ENCODE results near the gene RND3. TPM values are rescaled to one million over a fixed set of nuclear protein-coding genes. Genes with fewer than 3 reads are reported as not detected.

RND3 gene
- total and polyA plus RNA-seq, 2 donors (not counting 1 experiment from before 2014, with no cell fraction given): not detected

DNA sequence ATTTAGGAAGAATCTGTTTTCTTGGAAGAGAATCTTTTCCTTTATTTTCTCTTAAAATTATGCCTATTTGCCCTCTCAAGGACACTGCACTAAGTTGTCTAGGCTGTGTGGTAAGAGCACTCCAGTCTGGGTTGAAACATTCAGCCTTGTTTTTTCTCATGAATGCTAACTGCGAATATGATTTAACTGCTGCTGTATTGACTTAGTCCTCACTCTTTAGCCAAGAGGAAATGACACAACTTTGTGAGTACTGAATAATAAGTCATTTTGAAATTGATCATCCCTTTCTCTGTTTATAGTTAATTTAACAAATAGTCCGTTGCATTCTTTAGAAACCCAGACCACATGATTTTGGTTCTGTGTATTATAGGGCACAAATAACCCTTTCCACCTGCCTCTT lies 4.5 kb upstream of the RND3 start:
- no peak overlapping the region for H3K4me3 Mint-ChIP-seq
- ChIA-PET CTCF (no interaction called here), POLR2A (no interaction called here)
- intact Hi-C loops (cut with micrococcal nuclease): no loop called here
- no peak overlapping the region for H3K27ac Mint-ChIP-seq
- WGBS (ENCODE audit: insufficient coverage): no CpG with 5 or more reads among the region's 2 CpGs
- H3K36me3 ChIP-seq (replicated peaks in 1 of 2; ENCODE audit: control extremely low read depth in 1 of 2, control insufficient read depth in 1 of 2, extremely low read depth in 1 of 2, insufficient read depth in 2 of 2, low read length in 1 of 2): no peaks in the 10 kb centered on the region
- no peaks in the 10 kb centered on the region for H3K79me2 ChIP-seq (ENCODE audit: control insufficient read depth, insufficient read depth, low read length)
- no peak overlapping the region for H2AFZ ChIP-seq (ENCODE audit: insufficient read depth, low read depth, low read length, poor library complexity, severe bottlenecking)
- ATAC-seq (ENCODE audit: low read depth) (no peak), DNase-seq (no peak)
- no peak overlapping the region for H3K4me2 ChIP-seq (replicated peaks; ENCODE audit: low read depth, low read length, poor library complexity, severe bottlenecking)
- H3K4me3 ChIP-seq (ENCODE audit: control extremely low read depth in 1 of 5, extremely low read depth in 1 of 5, insufficient read depth in 1 of 5, low read depth in 2 of 5, low read length in 4 of 5): no peak overlapping the region
- H3K27me3 ChIP-seq (replicated peaks in 1 of 4; ENCODE audit: control extremely low read depth in 1 of 4, control insufficient read depth in 3 of 4, insufficient read depth in 4 of 4, low read length in 3 of 4): peaks cover 0 to 11% (median 4%) of the 10 kb centered on the region in 4 experiments
- H3K27ac ChIP-seq (ENCODE audit: low read length in 2 of 2): no peak overlapping the region
- H3K9me3 Mint-ChIP-seq (ENCODE audit: insufficient read depth): no peaks in the 10 kb centered on the region
- H3K9me3 ChIP-seq (ENCODE audit: control extremely low read depth in 1 of 3, control insufficient read depth in 2 of 3, insufficient read depth in 1 of 3, low read length in 2 of 3): no peaks in the 10 kb centered on the region
- no peak for TF ChIP-seq EZH2 (IDR thresholded peaks at IDR 0.05; ENCODE audit: borderline replicate concordance, insufficient read depth, low read depth, low read length, poor library complexity, severe bottlenecking)
- TF ChIP-seq, protein P1, sequence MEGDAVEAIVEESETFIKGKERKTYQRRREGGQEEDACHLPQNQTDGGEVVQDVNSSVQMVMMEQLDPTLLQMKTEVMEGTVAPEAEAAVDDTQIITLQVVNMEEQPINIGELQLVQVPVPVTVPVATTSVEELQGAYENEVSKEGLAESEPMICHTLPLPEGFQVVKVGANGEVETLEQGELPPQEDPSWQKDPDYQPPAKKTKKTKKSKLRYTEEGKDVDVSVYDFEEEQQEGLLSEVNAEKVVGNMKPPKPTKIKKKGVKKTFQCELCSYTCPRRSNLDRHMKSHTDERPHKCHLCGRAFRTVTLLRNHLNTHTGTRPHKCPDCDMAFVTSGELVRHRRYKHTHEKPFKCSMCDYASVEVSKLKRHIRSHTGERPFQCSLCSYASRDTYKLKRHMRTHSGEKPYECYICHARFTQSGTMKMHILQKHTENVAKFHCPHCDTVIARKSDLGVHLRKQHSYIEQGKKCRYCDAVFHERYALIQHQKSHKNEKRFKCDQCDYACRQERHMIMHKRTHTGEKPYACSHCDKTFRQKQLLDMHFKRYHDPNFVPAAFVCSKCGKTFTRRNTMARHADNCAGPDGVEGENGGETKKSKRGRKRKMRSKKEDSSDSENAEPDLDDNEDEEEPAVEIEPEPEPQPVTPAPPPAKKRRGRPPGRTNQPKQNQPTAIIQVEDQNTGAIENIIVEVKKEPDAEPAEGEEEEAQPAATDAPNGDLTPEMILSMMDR (IDR thresholded peaks at IDR 0.05): no peak
- no peaks in the 10 kb centered on the region for H3K4me1 Mint-ChIP-seq
- peaks cover 23% of the 10 kb centered on the region for H3K27me3 Mint-ChIP-seq
- H4K20me1 ChIP-seq (ENCODE audit: control insufficient read depth, insufficient read depth, low read length, poor library complexity, severe bottlenecking): no peaks in the 10 kb centered on the region
- H3K4me1 ChIP-seq (ENCODE audit: control insufficient read depth in 2 of 2, insufficient read depth in 2 of 2, low read length in 2 of 2): peaks cover 0 to 3% of the 10 kb centered on the region in 2 donors
- no peak overlapping the region for H3K9ac ChIP-seq (ENCODE audit: low read length)

DNA sequence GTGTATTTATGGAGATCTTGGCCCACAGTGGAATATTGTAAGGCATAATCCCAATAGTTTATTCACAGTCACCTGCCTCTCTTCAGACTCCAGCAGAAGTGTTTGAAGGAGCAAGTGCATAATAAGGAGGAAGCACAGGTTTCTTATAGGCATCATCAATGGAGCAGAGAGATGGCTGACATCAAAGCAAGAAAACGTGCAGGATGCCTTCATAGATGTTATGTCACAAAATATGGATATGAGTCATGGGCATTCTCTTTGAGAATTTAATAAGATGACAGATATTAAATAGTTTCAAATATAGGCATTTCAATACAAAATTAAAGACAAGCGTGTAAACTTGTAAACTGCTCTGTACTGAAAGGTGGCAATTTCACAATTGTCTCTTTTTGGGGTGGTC lies 4.0 kb upstream of the RND3 start:
- Mint-ChIP-seq H3K4me3 (no peak overlapping the region), H3K27ac (no peak overlapping the region), H3K4me1 (peaks cover 5% of the 10 kb centered on the region), H3K9me3 (ENCODE audit: insufficient read depth) (no peaks in the 10 kb centered on the region), H3K27me3 (peaks cover 29% of the 10 kb centered on the region)
- H3K27ac ChIP-seq (ENCODE audit: low read length in 2 of 2): no peak overlapping the region
- H4K20me1 ChIP-seq (ENCODE audit: control insufficient read depth, insufficient read depth, low read length, poor library complexity, severe bottlenecking): no peaks in the 10 kb centered on the region
- ATAC-seq (ENCODE audit: low read depth) (no peak), DNase-seq (no peak)
- no peaks in the 10 kb centered on the region for H3K36me3 ChIP-seq (replicated peaks in 1 of 2; ENCODE audit: control extremely low read depth in 1 of 2, control insufficient read depth in 1 of 2, extremely low read depth in 1 of 2, insufficient read depth in 2 of 2, low read length in 1 of 2)
- H3K4me3 ChIP-seq (ENCODE audit: control extremely low read depth in 1 of 5, extremely low read depth in 1 of 5, insufficient read depth in 1 of 5, low read depth in 2 of 5, low read length in 4 of 5): no peak overlapping the region
- peaks cover 0 to under 1% (median 0%) of the 10 kb centered on the region in 3 donors for H3K9me3 ChIP-seq (ENCODE audit: control extremely low read depth in 1 of 3, control insufficient read depth in 2 of 3, insufficient read depth in 1 of 3, low read length in 2 of 3)
- no peak overlapping the region for H3K4me2 ChIP-seq (replicated peaks; ENCODE audit: low read depth, low read length, poor library complexity, severe bottlenecking)
- intact Hi-C loops (cut with micrococcal nuclease): no loop called here
- WGBS (ENCODE audit: insufficient coverage): no CpG with 5 or more reads among the region's 2 CpGs
- H3K4me1 ChIP-seq (ENCODE audit: control insufficient read depth in 2 of 2, insufficient read depth in 2 of 2, low read length in 2 of 2): peaks cover 0 to 3% of the 10 kb centered on the region in 2 donors
- TF ChIP-seq EZH2 (IDR thresholded peaks at IDR 0.05; ENCODE audit: borderline replicate concordance, insufficient read depth, low read depth, low read length, poor library complexity, severe bottlenecking): no peak
- TF ChIP-seq, protein P1 (IDR thresholded peaks at IDR 0.05): no peak
- H2AFZ ChIP-seq (ENCODE audit: insufficient read depth, low read depth, low read length, poor library complexity, severe bottlenecking): no peak overlapping the region
- no peak overlapping the region for H3K9ac ChIP-seq (ENCODE audit: low read length)
- H3K79me2 ChIP-seq (ENCODE audit: control insufficient read depth, insufficient read depth, low read length): no peaks in the 10 kb centered on the region
- CTCF ChIA-PET: no interaction called here
- H3K27me3 ChIP-seq (replicated peaks in 1 of 4; ENCODE audit: control extremely low read depth in 1 of 4, control insufficient read depth in 3 of 4, insufficient read depth in 4 of 4, low read length in 3 of 4): peaks cover 0 to 11% (median 4%) of the 10 kb centered on the region in 4 experiments
- POLR2A ChIA-PET: no interaction called here
